HL-60/S4 (cell line): ENCODE results near the gene KLHL29.

Experiments used
- in situ Hi-C: fragments of 300-500 bp; cut with MboI; formaldehyde crosslinking; loops from 2 replicates; pipeline ENCODE4 v1.14.3; 2022; ENCODE audit warnings: low sequenced_read_pairs

The KLHL29 gene

GRCh38 chr2:23526835-23527790 is 142.1 kb downstream of the KLHL29 start:
- in situ Hi-C loops: no loop called here

GRCh38 chr2:23528171-23528570 is 143.2 kb downstream of the KLHL29 start:
- in situ Hi-C loops: no loop called here

GRCh38 chr2:23528690-23529089 is 143.7 kb downstream of the KLHL29 start:
- in situ Hi-C loops: no loop called here

- in situ Hi-C loops: no loop called here
These were observed 144.7 kb downstream of the KLHL29 start for GRCh38 chr2:23529659-23530058.

- in situ Hi-C loops: no loop called here
These were observed 145.4 kb downstream of the KLHL29 start for GRCh38 chr2:23530206-23530908.

GRCh38 chr2:23530909-23531276 is 145.9 kb downstream of the KLHL29 start:
- in situ Hi-C loops: no loop called here

- in situ Hi-C loops: no loop called here
These were observed 146.3 kb downstream of the KLHL29 start for GRCh38 chr2:23531280-23531679.

GRCh38 chr2:23531881-23532280 is 146.9 kb downstream of the KLHL29 start:
- in situ Hi-C loops: no loop called here

- in situ Hi-C loops: no loop called here
These were observed 147.7 kb downstream of the KLHL29 start for GRCh38 chr2:23532391-23533337.

- in situ Hi-C loops: no loop called here
These were observed 148.3 kb downstream of the KLHL29 start for GRCh38 chr2:23533338-23533695.

- in situ Hi-C loops: no loop called here
These were observed 149.8 kb downstream of the KLHL29 start for GRCh38 chr2:23534771-23535170.

- in situ Hi-C loops: no loop called here
These were observed 151.3 kb downstream of the KLHL29 start for GRCh38 chr2:23536326-23536725.

- in situ Hi-C loops: no loop called here
These were observed 153.0 kb downstream of the KLHL29 start for GRCh38 chr2:23537991-23538390.

GRCh38 chr2:23538566-23538965 is 153.6 kb downstream of the KLHL29 start:
- in situ Hi-C loops: no loop called here

- in situ Hi-C loops: no loop called here
These were observed 155.9 kb downstream of the KLHL29 start for GRCh38 chr2:23540804-23541360.

- in situ Hi-C loops: no loop called here
These were observed 156.7 kb downstream of the KLHL29 start for GRCh38 chr2:23541503-23542229.

- in situ Hi-C loops: no loop called here
These were observed 157.3 kb downstream of the KLHL29 start for GRCh38 chr2:23542230-23542789.

GRCh38 chr2:23543302-23543701 is 158.3 kb downstream of the KLHL29 start:
- in situ Hi-C loops: no loop called here

GRCh38 chr2:23543728-23544127 is 158.7 kb downstream of the KLHL29 start:
- in situ Hi-C loops: no loop called here
